ENCODE data around the gene APLP2. TPM values are rescaled to one million over a fixed set of nuclear protein-coding genes. Genes with fewer than 3 reads are reported as not detected.

Gene APLP2
- total and polyA plus RNA-seq, 2 experiments from 2014 or later: 322 to 362 TPM

DNA sequence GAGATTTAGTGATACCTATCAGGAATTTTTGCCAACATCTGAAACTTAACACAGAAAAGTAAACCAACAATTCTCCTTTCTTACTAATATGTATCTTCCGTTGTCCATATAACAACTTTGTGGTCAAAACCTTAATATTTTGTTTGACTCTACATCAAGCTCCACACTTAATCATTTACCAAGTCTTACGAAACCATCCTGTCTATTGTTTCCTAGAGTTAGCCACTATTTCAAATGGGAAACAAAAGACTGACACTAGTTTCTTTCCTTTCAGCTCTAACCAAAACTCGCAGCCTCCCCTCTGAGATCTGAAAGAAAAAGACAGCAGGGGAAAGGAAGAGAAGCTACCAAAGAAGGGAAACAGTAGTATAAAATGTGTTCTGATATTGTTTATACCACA, 40.6 kb upstream of the APLP2 start:
- Histone ChIP-seq H3K4me1 (ENCODE audit: insufficient read depth) (no peaks in the 10 kb centered on the region), H3K27me3 (ENCODE audit: insufficient read depth) (no peaks in the 10 kb centered on the region), H3K9me2 (ENCODE audit: insufficient read depth) (no peaks in the 10 kb centered on the region; the same call in 1 of the 2 replicates), H4K20me1 (replicated peaks; ENCODE audit: insufficient read depth) (no peaks in the 10 kb centered on the region), H2AFZ (peak overlapping the region; percentile 54; the same call in 1 of the 2 replicates), H3K4me2 (no peak overlapping the region), H3K79me2 (replicated peaks; ENCODE audit: insufficient read depth) (no peaks in the 10 kb centered on the region), H3F3A (replicated peaks; ENCODE audit: low read depth) (no peaks in the 10 kb centered on the region), H3K4me3 (no peak overlapping the region), H3K27ac (ENCODE audit: low read depth) (no peak overlapping the region), H3K36me3 (ENCODE audit: insufficient read depth) (no peaks in the 10 kb centered on the region)
- no peak overlapping the region; the same call in 1 of the 2 replicates for H3K27ac Mint-ChIP-seq
- TF ChIP-seq NANOG (IDR thresholded peaks at IDR 0.05; ENCODE audit: borderline replicate concordance) (no peak), ZNF331 (CRISPR knock-in tag; IDR thresholded peaks at IDR 0.05; ENCODE audit: low read depth) (no peak), EZH2 (IDR thresholded peaks at IDR 0.05; ENCODE audit: low read depth, unreplicated experiment) (no peak), EZH2phosphoT487 (IDR thresholded peaks at IDR 0.05; ENCODE audit: unreplicated experiment) (no peak), STAT1 (IDR thresholded peaks at IDR 0.05; ENCODE audit: unreplicated experiment) (no peak)
- TF ChIP-seq, protein P1, sequence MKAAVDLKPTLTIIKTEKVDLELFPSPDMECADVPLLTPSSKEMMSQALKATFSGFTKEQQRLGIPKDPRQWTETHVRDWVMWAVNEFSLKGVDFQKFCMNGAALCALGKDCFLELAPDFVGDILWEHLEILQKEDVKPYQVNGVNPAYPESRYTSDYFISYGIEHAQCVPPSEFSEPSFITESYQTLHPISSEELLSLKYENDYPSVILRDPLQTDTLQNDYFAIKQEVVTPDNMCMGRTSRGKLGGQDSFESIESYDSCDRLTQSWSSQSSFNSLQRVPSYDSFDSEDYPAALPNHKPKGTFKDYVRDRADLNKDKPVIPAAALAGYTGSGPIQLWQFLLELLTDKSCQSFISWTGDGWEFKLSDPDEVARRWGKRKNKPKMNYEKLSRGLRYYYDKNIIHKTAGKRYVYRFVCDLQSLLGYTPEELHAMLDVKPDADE (IDR thresholded peaks at IDR 0.05): no peak
- TF ChIP-seq, protein P2, sequence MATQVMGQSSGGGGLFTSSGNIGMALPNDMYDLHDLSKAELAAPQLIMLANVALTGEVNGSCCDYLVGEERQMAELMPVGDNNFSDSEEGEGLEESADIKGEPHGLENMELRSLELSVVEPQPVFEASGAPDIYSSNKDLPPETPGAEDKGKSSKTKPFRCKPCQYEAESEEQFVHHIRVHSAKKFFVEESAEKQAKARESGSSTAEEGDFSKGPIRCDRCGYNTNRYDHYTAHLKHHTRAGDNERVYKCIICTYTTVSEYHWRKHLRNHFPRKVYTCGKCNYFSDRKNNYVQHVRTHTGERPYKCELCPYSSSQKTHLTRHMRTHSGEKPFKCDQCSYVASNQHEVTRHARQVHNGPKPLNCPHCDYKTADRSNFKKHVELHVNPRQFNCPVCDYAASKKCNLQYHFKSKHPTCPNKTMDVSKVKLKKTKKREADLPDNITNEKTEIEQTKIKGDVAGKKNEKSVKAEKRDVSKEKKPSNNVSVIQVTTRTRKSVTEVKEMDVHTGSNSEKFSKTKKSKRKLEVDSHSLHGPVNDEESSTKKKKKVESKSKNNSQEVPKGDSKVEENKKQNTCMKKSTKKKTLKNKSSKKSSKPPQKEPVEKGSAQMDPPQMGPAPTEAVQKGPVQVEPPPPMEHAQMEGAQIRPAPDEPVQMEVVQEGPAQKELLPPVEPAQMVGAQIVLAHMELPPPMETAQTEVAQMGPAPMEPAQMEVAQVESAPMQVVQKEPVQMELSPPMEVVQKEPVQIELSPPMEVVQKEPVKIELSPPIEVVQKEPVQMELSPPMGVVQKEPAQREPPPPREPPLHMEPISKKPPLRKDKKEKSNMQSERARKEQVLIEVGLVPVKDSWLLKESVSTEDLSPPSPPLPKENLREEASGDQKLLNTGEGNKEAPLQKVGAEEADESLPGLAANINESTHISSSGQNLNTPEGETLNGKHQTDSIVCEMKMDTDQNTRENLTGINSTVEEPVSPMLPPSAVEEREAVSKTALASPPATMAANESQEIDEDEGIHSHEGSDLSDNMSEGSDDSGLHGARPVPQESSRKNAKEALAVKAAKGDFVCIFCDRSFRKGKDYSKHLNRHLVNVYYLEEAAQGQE (IDR thresholded peaks at IDR 0.05; ENCODE audit: unreplicated experiment): no peak
- TF ChIP-seq, protein P3, sequence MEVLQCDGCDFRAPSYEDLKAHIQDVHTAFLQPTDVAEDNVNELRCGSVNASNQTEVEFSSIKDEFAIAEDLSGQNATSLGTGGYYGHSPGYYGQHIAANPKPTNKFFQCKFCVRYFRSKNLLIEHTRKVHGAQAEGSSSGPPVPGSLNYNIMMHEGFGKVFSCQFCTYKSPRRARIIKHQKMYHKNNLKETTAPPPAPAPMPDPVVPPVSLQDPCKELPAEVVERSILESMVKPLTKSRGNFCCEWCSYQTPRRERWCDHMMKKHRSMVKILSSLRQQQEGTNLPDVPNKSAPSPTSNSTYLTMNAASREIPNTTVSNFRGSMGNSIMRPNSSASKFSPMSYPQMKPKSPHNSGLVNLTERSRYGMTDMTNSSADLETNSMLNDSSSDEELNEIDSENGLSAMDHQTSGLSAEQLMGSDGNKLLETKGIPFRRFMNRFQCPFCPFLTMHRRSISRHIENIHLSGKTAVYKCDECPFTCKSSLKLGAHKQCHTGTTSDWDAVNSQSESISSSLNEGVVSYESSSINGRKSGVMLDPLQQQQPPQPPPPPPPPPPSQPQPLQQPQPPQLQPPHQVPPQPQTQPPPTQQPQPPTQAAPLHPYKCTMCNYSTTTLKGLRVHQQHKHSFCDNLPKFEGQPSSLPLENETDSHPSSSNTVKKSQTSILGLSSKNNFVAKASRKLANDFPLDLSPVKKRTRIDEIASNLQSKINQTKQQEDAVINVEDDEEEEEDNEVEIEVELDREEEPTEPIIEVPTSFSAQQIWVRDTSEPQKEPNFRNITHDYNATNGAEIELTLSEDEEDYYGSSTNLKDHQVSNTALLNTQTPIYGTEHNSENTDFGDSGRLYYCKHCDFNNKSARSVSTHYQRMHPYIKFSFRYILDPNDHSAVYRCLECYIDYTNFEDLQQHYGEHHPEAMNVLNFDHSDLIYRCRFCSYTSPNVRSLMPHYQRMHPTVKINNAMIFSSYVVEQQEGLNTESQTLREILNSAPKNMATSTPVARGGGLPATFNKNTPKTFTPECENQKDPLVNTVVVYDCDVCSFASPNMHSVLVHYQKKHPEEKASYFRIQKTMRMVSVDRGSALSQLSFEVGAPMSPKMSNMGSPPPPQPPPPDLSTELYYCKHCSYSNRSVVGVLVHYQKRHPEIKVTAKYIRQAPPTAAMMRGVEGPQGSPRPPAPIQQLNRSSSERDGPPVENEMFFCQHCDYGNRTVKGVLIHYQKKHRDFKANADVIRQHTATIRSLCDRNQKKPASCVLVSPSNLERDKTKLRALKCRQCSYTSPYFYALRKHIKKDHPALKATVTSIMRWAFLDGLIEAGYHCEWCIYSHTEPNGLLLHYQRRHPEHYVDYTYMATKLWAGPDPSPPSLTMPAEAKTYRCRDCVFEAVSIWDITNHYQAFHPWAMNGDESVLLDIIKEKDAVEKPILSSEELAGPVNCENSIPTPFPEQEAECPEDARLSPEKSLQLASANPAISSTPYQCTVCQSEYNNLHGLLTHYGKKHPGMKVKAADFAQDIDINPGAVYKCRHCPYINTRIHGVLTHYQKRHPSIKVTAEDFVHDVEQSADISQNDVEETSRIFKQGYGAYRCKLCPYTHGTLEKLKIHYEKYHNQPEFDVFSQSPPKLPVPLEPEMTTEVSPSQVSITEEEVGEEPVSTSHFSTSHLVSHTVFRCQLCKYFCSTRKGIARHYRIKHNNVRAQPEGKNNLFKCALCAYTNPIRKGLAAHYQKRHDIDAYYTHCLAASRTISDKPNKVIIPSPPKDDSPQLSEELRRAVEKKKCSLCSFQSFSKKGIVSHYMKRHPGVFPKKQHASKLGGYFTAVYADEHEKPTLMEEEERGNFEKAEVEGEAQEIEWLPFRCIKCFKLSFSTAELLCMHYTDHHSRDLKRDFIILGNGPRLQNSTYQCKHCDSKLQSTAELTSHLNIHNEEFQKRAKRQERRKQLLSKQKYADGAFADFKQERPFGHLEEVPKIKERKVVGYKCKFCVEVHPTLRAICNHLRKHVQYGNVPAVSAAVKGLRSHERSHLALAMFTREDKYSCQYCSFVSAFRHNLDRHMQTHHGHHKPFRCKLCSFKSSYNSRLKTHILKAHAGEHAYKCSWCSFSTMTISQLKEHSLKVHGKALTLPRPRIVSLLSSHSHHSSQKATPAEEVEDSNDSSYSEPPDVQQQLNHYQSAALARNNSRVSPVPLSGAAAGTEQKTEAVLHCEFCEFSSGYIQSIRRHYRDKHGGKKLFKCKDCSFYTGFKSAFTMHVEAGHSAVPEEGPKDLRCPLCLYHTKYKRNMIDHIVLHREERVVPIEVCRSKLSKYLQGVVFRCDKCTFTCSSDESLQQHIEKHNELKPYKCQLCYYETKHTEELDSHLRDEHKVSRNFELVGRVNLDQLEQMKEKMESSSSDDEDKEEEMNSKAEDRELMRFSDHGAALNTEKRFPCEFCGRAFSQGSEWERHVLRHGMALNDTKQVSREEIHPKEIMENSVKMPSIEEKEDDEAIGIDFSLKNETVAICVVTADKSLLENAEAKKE (CRISPR knock-in tag; IDR thresholded peaks at IDR 0.05): no peak
- TF ChIP-seq, protein P4, sequence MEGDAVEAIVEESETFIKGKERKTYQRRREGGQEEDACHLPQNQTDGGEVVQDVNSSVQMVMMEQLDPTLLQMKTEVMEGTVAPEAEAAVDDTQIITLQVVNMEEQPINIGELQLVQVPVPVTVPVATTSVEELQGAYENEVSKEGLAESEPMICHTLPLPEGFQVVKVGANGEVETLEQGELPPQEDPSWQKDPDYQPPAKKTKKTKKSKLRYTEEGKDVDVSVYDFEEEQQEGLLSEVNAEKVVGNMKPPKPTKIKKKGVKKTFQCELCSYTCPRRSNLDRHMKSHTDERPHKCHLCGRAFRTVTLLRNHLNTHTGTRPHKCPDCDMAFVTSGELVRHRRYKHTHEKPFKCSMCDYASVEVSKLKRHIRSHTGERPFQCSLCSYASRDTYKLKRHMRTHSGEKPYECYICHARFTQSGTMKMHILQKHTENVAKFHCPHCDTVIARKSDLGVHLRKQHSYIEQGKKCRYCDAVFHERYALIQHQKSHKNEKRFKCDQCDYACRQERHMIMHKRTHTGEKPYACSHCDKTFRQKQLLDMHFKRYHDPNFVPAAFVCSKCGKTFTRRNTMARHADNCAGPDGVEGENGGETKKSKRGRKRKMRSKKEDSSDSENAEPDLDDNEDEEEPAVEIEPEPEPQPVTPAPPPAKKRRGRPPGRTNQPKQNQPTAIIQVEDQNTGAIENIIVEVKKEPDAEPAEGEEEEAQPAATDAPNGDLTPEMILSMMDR (conservative IDR thresholded peaks at IDR 0.05; ENCODE audit: low read depth in 2 of 2): no peak
- no peaks in the 10 kb centered on the region for H3K36me3 Mint-ChIP-seq (ENCODE audit: low read depth)
- H3K9me3 Mint-ChIP-seq: no peaks in the 10 kb centered on the region
- DNase-seq (ENCODE audit: low spot score) (peak; percentile 33), ATAC-seq (no peak; the same call in 2 of the 3 replicates)
- no peak overlapping the region for H3K4me3 Mint-ChIP-seq
- peaks cover 3% of the 10 kb centered on the region for H3K27me3 Mint-ChIP-seq (ENCODE audit: insufficient read depth, low read depth, poor library complexity)
- peaks cover 17% of the 10 kb centered on the region for H3K4me1 Mint-ChIP-seq

Measured in GM23338 (cell line).